SK-N-SH (cell line): Measurements from ENCODE around the gene MMP21. TPM values are rescaled to one million over a fixed set of nuclear protein-coding genes. Genes with fewer than 3 reads are reported as not detected.

Experiments
- CTCF ChIA-PET: fragments of 300-600, 350-600 bp; formaldehyde crosslinking; extraction: SDS; loops from one replicate; lab custom pipeline; 2021; lab: Yijun Ruan, JAX
- POLR2A ChIA-PET: fragments of 350-600 bp; sonication (Branson Sonifier 250); formaldehyde crosslinking; extraction: SDS; loops from one replicate; lab custom pipeline; 2020; ENCODE audit warnings: antibody characterized with exemption, inconsistent platforms; lab: Yijun Ruan, JAX
- DNase-seq: peaks from one replicate; pipeline ENCODE4 v3.0.0; 2012
- H2AFZ ChIP-seq: fragments of 200-600 bp; sonication (generic); 2 replicates; pipeline ENCODE4 v1.8.1; 2016; ENCODE audit warnings: antibody characterized with exemption, mild to moderate bottlenecking, low read depth
- H3F3A ChIP-seq: fragments of 200-600 bp; sonication (generic); replicated peaks from 2 replicates; pipeline ENCODE3; 2016; ENCODE audit warnings: antibody characterized with exemption, mild to moderate bottlenecking; ENCODE audit not compliant: insufficient read depth
- H3K27ac ChIP-seq, 2 experiments: fragments of 200-500 bp in 1 of 2; fragments of 200-600 bp in 1 of 2; sonication (Bioruptor generic) in 1 of 2; sonication (generic), shearing (Covaris generic) in 1 of 2; 2 replicates each; pipeline versions ENCODE4 v1.5.1 to v1.6.1; 2014 to 2016; ENCODE audit warnings: low read depth in 2 of 2, inconsistent platforms in 1 of 2, low read length in 1 of 2, mild to moderate bottlenecking in 1 of 2, mixed read lengths in 1 of 2
- H3K27me3 ChIP-seq: fragments of 200-600 bp; sonication (generic), shearing (Covaris generic); 2 replicates; pipeline ENCODE4 v1.6.1; 2016; ENCODE audit warnings: mixed run types; ENCODE audit not compliant: insufficient read depth
- H3K36me3 ChIP-seq, 2 experiments: fragments of 200-500 bp in 1 of 2; fragments of 200-600 bp in 1 of 2; sonication (Bioruptor generic) in 1 of 2; sonication (generic) in 1 of 2; replicated peaks in 1 of 2; 2 replicates each; pipeline versions ENCODE3 to v1.5.1; 2014 to 2016; ENCODE audit warnings: low read length in 1 of 2, mild to moderate bottlenecking in 1 of 2; ENCODE audit not compliant: insufficient read depth in 2 of 2, control insufficient read depth in 1 of 2
- H3K4me1 ChIP-seq, 2 experiments: fragments of 200-500 bp in 1 of 2; fragments of 200-600 bp in 1 of 2; sonication (Bioruptor generic) in 1 of 2; sonication (generic), shearing (Covaris generic) in 1 of 2; 2 replicates each; pipeline versions ENCODE4 v1.5.1 to v1.6.1; 2014 to 2016; ENCODE audit warnings: low read depth in 1 of 2, low read length in 1 of 2, mixed run types in 1 of 2; ENCODE audit not compliant: insufficient read depth in 2 of 2, control insufficient read depth in 1 of 2
- H3K4me2 ChIP-seq: fragments of 200-600 bp; sonication (generic), shearing (Covaris generic); 2 replicates; pipeline ENCODE4 v1.6.1; 2017; ENCODE audit warnings: mixed run types
- H3K4me3 ChIP-seq, 2 experiments: fragments of 200-500 bp in 1 of 2; fragments of 200-600 bp in 1 of 2; sonication (Bioruptor generic) in 1 of 2; sonication (generic), shearing (Covaris generic) in 1 of 2; 2 replicates each; pipeline versions ENCODE4 v1.5.1 to v1.8.1; 2014 to 2016; ENCODE audit warnings: low read depth in 2 of 2, inconsistent platforms in 1 of 2, low read length in 1 of 2, mild to moderate bottlenecking in 1 of 2, mixed read lengths in 1 of 2, moderate library complexity in 1 of 2
- H3K79me2 ChIP-seq: fragments of 200-600 bp; sonication (generic); 2 replicates; pipeline ENCODE4 v1.8.1; 2017; ENCODE audit warnings: mild to moderate bottlenecking; ENCODE audit not compliant: insufficient read depth
- H3K9ac ChIP-seq: fragments of 200-600 bp; sonication (generic); 2 replicates; pipeline ENCODE4 v1.6.1; 2017; ENCODE audit warnings: mixed run types
- H3K9me2 ChIP-seq: fragments of 200-600 bp; sonication (generic); 2 replicates; pipeline ENCODE4 v1.6.1; 2017; ENCODE audit warnings: mixed run types
- H3K9me3 ChIP-seq: fragments of 200-600 bp; sonication (generic); 2 replicates; pipeline ENCODE4 v1.6.1; 2017; ENCODE audit warnings: mixed run types, mild to moderate bottlenecking, moderate library complexity
- H4K20me1 ChIP-seq: fragments of 200-600 bp; sonication (generic); 2 replicates; pipeline ENCODE4 v1.6.1; 2017; ENCODE audit warnings: mild to moderate bottlenecking, mixed run types; ENCODE audit not compliant: insufficient read depth
- EP300 ChIP-seq, 2 experiments: IDR thresholded peaks; 2 replicates each; pipeline versions ENCODE4 v1.4.0 to v1.6.1; 2012; ENCODE audit warnings: borderline replicate concordance in 1 of 2, low read depth in 1 of 2, low read length in 1 of 2
- FOXJ3 ChIP-seq: sonication (generic); formaldehyde crosslinking; IDR thresholded peaks from 2 replicates; pipeline ENCODE4 v1.5.1; 2020; ENCODE audit warnings: mild to moderate bottlenecking, missing genetic modification reagents
- POLR2AphosphoS5 ChIP-seq: IDR thresholded peaks from 2 replicates; pipeline ENCODE4 v1.6.1; 2012; ENCODE audit warnings: low read depth, low read length
- RCOR1 ChIP-seq: fragments of 150-350 bp; IDR thresholded peaks from 2 replicates; pipeline ENCODE4 v1.6.1; 2017; ENCODE audit warnings: antibody characterized with exemption, low read length
- TAF1 ChIP-seq: IDR thresholded peaks from 2 replicates; pipeline ENCODE4 v1.6.1; 2012; ENCODE audit warnings: low read depth, mild to moderate bottlenecking, low read length, moderate library complexity, borderline replicate concordance
- TEAD4 ChIP-seq: IDR thresholded peaks from 2 replicates; pipeline ENCODE4 v1.4.0; 2012; ENCODE audit warnings: mild to moderate bottlenecking, borderline replicate concordance; ENCODE audit not compliant: insufficient read depth
- WGBS: methylation state at CpG from one replicate; pipeline ENCODE4 v1.1.6; 2017; ENCODE audit warnings: low lambda C conversion rate; 5-methylcytosine and 5-hydroxymethylcytosine counted together
- polyA plus RNA-seq, 3 experiments: library from polyadenylated mRNA; depleted of rRNA; stranded (reverse); fragments of >200 nt; gene quantifications; 2 replicates each; pipeline ENCODE4 v1.2.3, GENCODE V29; 2012
- TF ChIP-seq, protein P1 (sequence below): fragments of 200-600 bp; sonication (generic); IDR thresholded peaks from 2 replicates; pipeline ENCODE4 v1.6.1; 2017; ENCODE audit warnings: antibody characterized with exemption, mild to moderate bottlenecking, moderate library complexity
- TF ChIP-seq, protein P2 (sequence below): IDR thresholded peaks from 2 replicates; pipeline ENCODE4 v1.4.0; 2012; ENCODE audit warnings: low read depth, borderline replicate concordance
- TF ChIP-seq, protein P3 (sequence below): IDR thresholded peaks from 2 replicates; pipeline ENCODE4 v1.6.1; 2012; ENCODE audit warnings: mild to moderate bottlenecking, low read depth, low read length, moderate library complexity

The MMP21 gene
- polyA plus RNA-seq, 1 of the 3 experiments (the other 2 are of a cell fraction), result 0.02 TPM

DNA sequence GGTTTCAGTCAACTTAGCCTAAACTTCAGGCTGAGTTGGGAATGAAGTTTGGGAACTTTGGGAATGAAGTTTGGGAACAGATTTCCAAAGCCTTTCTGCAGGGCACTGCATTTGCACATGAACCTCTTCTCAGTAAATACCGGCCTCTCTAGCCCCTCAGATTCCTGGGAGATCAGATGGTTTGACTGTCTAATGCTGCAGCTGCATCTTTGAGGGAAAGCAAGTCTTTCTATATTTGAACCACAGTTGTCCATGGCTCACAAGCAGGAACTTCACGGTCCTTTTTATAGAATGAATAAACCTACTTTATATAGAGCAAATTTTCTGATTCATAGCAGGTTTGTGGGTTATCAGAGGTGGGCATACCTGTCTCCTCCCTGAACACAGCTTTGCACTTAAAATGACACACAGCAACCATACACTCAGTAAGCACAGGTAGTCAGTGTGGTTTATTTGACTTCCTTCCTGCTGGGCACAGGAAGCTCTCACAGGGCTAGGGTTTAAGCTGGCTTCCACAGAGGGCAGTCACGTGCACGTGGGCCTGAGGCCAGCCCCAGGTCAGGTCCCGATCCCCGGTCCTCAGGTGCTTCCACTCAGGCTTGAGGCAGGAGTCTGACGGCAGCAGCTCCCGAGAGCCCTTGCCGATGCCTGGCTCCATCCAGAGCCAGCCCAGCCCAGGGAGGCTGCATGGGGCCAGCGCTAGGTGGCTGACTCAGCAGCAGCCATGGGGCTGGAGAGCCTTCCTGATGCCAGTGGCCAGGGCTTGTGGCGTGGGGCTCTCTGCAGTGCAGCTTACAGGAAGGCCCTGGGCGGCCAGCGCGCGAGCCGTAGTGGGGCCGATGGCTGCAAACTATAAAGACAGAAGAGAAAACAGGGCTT lies 12.8 kb upstream of the MMP21 start (continued):
- TF ChIP-seq, protein P1, sequence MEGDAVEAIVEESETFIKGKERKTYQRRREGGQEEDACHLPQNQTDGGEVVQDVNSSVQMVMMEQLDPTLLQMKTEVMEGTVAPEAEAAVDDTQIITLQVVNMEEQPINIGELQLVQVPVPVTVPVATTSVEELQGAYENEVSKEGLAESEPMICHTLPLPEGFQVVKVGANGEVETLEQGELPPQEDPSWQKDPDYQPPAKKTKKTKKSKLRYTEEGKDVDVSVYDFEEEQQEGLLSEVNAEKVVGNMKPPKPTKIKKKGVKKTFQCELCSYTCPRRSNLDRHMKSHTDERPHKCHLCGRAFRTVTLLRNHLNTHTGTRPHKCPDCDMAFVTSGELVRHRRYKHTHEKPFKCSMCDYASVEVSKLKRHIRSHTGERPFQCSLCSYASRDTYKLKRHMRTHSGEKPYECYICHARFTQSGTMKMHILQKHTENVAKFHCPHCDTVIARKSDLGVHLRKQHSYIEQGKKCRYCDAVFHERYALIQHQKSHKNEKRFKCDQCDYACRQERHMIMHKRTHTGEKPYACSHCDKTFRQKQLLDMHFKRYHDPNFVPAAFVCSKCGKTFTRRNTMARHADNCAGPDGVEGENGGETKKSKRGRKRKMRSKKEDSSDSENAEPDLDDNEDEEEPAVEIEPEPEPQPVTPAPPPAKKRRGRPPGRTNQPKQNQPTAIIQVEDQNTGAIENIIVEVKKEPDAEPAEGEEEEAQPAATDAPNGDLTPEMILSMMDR, result no peak
- TF ChIP-seq POLR2AphosphoS5 (no peak), TAF1 (no peak), TEAD4 (no peak)
- TF ChIP-seq, protein P2, sequence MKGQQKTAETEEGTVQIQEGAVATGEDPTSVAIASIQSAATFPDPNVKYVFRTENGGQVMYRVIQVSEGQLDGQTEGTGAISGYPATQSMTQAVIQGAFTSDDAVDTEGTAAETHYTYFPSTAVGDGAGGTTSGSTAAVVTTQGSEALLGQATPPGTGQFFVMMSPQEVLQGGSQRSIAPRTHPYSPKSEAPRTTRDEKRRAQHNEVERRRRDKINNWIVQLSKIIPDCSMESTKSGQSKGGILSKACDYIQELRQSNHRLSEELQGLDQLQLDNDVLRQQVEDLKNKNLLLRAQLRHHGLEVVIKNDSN, result no peak

DNA sequence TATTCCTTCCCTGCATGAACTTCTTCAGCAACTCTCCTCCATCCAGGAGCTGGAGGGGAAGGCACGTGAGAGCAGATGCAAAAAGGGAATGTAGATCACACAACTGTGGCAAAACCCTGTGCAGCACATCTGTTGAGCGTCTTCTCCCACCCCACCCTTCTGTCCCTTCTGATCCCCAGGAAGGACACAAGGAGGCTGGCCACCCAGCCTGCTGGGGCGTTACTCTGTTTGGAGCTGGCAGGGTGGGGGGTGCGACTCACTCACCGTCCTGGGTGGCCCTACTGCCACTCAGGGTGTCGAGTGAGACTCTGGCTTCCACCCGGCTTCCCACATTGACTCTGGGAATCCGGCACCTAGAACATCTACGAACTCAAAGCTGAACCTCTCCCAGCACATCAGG lies 10.2 kb upstream of the MMP21 start:
- CTCF ChIA-PET, result no interaction called here
- no peaks in the 10 kb centered on the region for H3K27me3 ChIP-seq
- POLR2A ChIA-PET, result no interaction called here

More for the DNA sequence above, 10.2 kb upstream of the MMP21 start:
- H3K79me2 ChIP-seq, result no peaks in the 10 kb centered on the region
- no peak for DNase-seq
- H2AFZ ChIP-seq, result no peak overlapping the region
- TF ChIP-seq, protein P1, result no peak
- TF ChIP-seq FOXJ3 (CRISPR knock-in tag) (no peak), RCOR1 (no peak), EP300 (IDR thresholded peaks at IDR 0.05; ENCODE audit: borderline replicate concordance in 1 of 2, low read depth in 1 of 2, low read length in 1 of 2) (no peak)
- TF ChIP-seq, protein P3, sequence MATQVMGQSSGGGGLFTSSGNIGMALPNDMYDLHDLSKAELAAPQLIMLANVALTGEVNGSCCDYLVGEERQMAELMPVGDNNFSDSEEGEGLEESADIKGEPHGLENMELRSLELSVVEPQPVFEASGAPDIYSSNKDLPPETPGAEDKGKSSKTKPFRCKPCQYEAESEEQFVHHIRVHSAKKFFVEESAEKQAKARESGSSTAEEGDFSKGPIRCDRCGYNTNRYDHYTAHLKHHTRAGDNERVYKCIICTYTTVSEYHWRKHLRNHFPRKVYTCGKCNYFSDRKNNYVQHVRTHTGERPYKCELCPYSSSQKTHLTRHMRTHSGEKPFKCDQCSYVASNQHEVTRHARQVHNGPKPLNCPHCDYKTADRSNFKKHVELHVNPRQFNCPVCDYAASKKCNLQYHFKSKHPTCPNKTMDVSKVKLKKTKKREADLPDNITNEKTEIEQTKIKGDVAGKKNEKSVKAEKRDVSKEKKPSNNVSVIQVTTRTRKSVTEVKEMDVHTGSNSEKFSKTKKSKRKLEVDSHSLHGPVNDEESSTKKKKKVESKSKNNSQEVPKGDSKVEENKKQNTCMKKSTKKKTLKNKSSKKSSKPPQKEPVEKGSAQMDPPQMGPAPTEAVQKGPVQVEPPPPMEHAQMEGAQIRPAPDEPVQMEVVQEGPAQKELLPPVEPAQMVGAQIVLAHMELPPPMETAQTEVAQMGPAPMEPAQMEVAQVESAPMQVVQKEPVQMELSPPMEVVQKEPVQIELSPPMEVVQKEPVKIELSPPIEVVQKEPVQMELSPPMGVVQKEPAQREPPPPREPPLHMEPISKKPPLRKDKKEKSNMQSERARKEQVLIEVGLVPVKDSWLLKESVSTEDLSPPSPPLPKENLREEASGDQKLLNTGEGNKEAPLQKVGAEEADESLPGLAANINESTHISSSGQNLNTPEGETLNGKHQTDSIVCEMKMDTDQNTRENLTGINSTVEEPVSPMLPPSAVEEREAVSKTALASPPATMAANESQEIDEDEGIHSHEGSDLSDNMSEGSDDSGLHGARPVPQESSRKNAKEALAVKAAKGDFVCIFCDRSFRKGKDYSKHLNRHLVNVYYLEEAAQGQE, result no peak
- WGBS, result 84% methylated on average over 9 of the region's 9 CpGs
- H3K4me1 ChIP-seq, result no peaks in the 10 kb centered on the region
- H3K36me3 ChIP-seq, result peaks cover 0 to 13% of the 10 kb centered on the region in 2 experiments
- no peak overlapping the region for H3K4me3 ChIP-seq
- H3K9me2 ChIP-seq, result no peaks in the 10 kb centered on the region
- no peaks in the 10 kb centered on the region for H3F3A ChIP-seq
- no peak overlapping the region for H3K27ac ChIP-seq
- H3K4me2 ChIP-seq, result no peak overlapping the region
- no peaks in the 10 kb centered on the region for H3K9me3 ChIP-seq
- H3K9ac ChIP-seq, result no peak overlapping the region
- no peaks in the 10 kb centered on the region for H4K20me1 ChIP-seq
